Neural progenitor cell (in vitro differentiated cells): ENCODE data around the gene IGFLR1. TPM values are rescaled to one million over a fixed set of nuclear protein-coding genes. Genes with fewer than 3 reads are reported as not detected.

Experiments
- DNase-seq: peaks from one replicate; pipeline ENCODE4 v3.0.0-alpha.2; 2016; ENCODE audit warnings: low spot score
- H2AFZ ChIP-seq: fragments of 200-600 bp; sonication (generic); replicated peaks from 2 replicates; pipeline ENCODE4 v1.6.1; 2016; ENCODE audit warnings: antibody characterized with exemption
- H3F3A ChIP-seq: fragments of 200-600 bp; sonication (generic); 2 replicates; pipeline ENCODE4 v1.6.1; 2016; ENCODE audit warnings: antibody characterized with exemption, low read depth
- H3K27ac ChIP-seq: fragments of 200-600 bp; sonication (generic); 2 replicates; pipeline ENCODE4 v1.5.1; 2016; ENCODE audit warnings: mild to moderate bottlenecking
- H3K27me3 ChIP-seq: fragments of 200-600 bp; sonication (generic); 2 replicates; pipeline ENCODE4 v1.6.1; 2016; ENCODE audit warnings: mild to moderate bottlenecking, moderate library complexity
- H3K36me3 ChIP-seq: fragments of 200-600 bp; sonication (generic); 2 replicates; pipeline ENCODE4 v1.5.1; 2016
- H3K4me1 ChIP-seq: fragments of 200-600 bp; sonication (generic); 2 replicates; pipeline ENCODE4 v1.6.1; 2016; ENCODE audit warnings: mixed run types
- H3K4me2 ChIP-seq: fragments of 200-600 bp; sonication (generic); 2 replicates; pipeline ENCODE4 v1.6.1; 2016
- H3K4me3 ChIP-seq: fragments of 200-600 bp; sonication (generic); 2 replicates; pipeline ENCODE4 v1.5.1; 2016
- H3K79me2 ChIP-seq: fragments of 200-600 bp; sonication (generic); 2 replicates; pipeline ENCODE4 v1.6.1; 2016; ENCODE audit warnings: low read depth
- H3K9ac ChIP-seq: fragments of 200-600 bp; sonication (generic); 2 replicates; pipeline ENCODE4 v1.6.1; 2016
- H3K9me3 ChIP-seq: fragments of 200-600 bp; sonication (generic); 2 replicates; pipeline ENCODE4 v1.5.1; 2016; ENCODE audit warnings: low read depth
- H4K20me1 ChIP-seq: fragments of 200-600 bp; sonication (generic); 2 replicates; pipeline ENCODE4 v1.6.1; 2016; ENCODE audit warnings: low read depth
- H3K27ac Mint-ChIP-seq: 3 replicates; pipeline ENCODE4 v1.8.0; 2021; ENCODE audit warnings: mixed read lengths
- H3K27me3 Mint-ChIP-seq: 2 replicates; pipeline ENCODE4 v1.8.0; 2022; ENCODE audit warnings: low read depth, mild to moderate bottlenecking, inconsistent platforms, moderate library complexity, mixed read lengths; ENCODE audit not compliant: insufficient read depth
- H3K36me3 Mint-ChIP-seq: 3 replicates; pipeline ENCODE4 v1.8.0; 2021; ENCODE audit warnings: mixed read lengths
- H3K4me1 Mint-ChIP-seq: 3 replicates; pipeline ENCODE4 v1.8.0; 2021; ENCODE audit warnings: mixed read lengths
- H3K4me3 Mint-ChIP-seq: 3 replicates; pipeline ENCODE4 v1.8.0; 2021; ENCODE audit warnings: mild to moderate bottlenecking, moderate library complexity, mixed read lengths
- H3K9me3 Mint-ChIP-seq: 3 replicates; pipeline ENCODE4 v1.8.0; 2020; ENCODE audit warnings: mixed read lengths
- CTCF ChIP-seq: fragments of 200-600 bp; sonication (generic); IDR thresholded peaks from 2 replicates; pipeline ENCODE4 v1.5.1; 2017; ENCODE audit warnings: antibody characterized with exemption, mild to moderate bottlenecking
- EZH2 ChIP-seq: fragments of 200-600 bp; sonication (generic); IDR thresholded peaks from 2 replicates; pipeline ENCODE4 v1.6.1; 2017; ENCODE audit warnings: antibody characterized with exemption, mild to moderate bottlenecking, moderate library complexity
- EZH2phosphoT487 ChIP-seq: fragments of 200-600 bp; sonication (generic); IDR thresholded peaks from 2 replicates; pipeline ENCODE4 v1.6.1; 2017; ENCODE audit warnings: antibody characterized with exemption
- total RNA-seq: library from RNA; depleted of rRNA; stranded (reverse); fragments of >200 nt; gene quantifications from 2 replicates; pipeline ENCODE4 v1.2.3, GENCODE V29; 2015; ENCODE audit warnings: low replicate concordance

IGFLR1 gene
- total RNA-seq, 1 donor from 2014 or later = 5.0 TPM

GRCh38 chr19:35712567-35713505 lies 29.4 kb downstream of the IGFLR1 start:
- H3K9me3 ChIP-seq = no peaks in the 10 kb centered on the region
- Mint-ChIP-seq H3K4me3 (peak overlapping the region; percentile 66), H3K27me3 (peaks cover 15% of the 10 kb centered on the region), H3K27ac (peak overlapping the region; percentile 30), H3K4me1 (peaks cover 37% of the 10 kb centered on the region), H3K9me3 (no peaks in the 10 kb centered on the region), H3K36me3 (peaks cover 4% of the 10 kb centered on the region)
- H3K36me3 ChIP-seq = no peaks in the 10 kb centered on the region
- peaks cover 5% of the 10 kb centered on the region for H4K20me1 ChIP-seq
- peaks cover 8% of the 10 kb centered on the region for H3K27me3 ChIP-seq
- H2AFZ ChIP-seq = no peak overlapping the region
- no peak overlapping the region for H3K4me3 ChIP-seq
- TF ChIP-seq CTCF (no peak), EZH2 (no peak), EZH2phosphoT487 (no peak)
- no peak for DNase-seq
- H3K9ac ChIP-seq = no peak overlapping the region
- no peak overlapping the region for H3K4me2 ChIP-seq
- peaks cover 17% of the 10 kb centered on the region for H3K4me1 ChIP-seq
- peaks cover 19% of the 10 kb centered on the region for H3F3A ChIP-seq
- no peak overlapping the region for H3K27ac ChIP-seq
- no peaks in the 10 kb centered on the region for H3K79me2 ChIP-seq

GRCh38 chr19:35710784-35711723 lies 31.2 kb downstream of the IGFLR1 start:
- H3K9me3 ChIP-seq = no peaks in the 10 kb centered on the region
- H3K9ac ChIP-seq = no peak overlapping the region
- peaks cover 7% of the 10 kb centered on the region for H3F3A ChIP-seq
- Mint-ChIP-seq H3K9me3 (no peaks in the 10 kb centered on the region), H3K4me3 (no peak overlapping the region), H3K27ac (no peak overlapping the region), H3K27me3 (peaks cover 15% of the 10 kb centered on the region), H3K36me3 (peaks cover 4% of the 10 kb centered on the region), H3K4me1 (peaks cover 29% of the 10 kb centered on the region)
- DNase-seq = no peak
- H3K4me1 ChIP-seq = peaks cover 15% of the 10 kb centered on the region
- H3K79me2 ChIP-seq = no peaks in the 10 kb centered on the region
- H3K27ac ChIP-seq = no peak overlapping the region
- peaks cover 8% of the 10 kb centered on the region for H3K27me3 ChIP-seq
- H2AFZ ChIP-seq = no peak overlapping the region
- no peak for TF ChIP-seq CTCF
- no peak for TF ChIP-seq EZH2
- no peak for TF ChIP-seq EZH2phosphoT487
- no peak overlapping the region for H3K4me3 ChIP-seq
- no peaks in the 10 kb centered on the region for H3K36me3 ChIP-seq
- H3K4me2 ChIP-seq = no peak overlapping the region
- H4K20me1 ChIP-seq = peaks cover 5% of the 10 kb centered on the region

GRCh38 chr19:35708391-35708790 lies 33.9 kb downstream of the IGFLR1 start:
- DNase-seq = no peak
- no peaks in the 10 kb centered on the region for H3F3A ChIP-seq
- H3K9me3 ChIP-seq = no peaks in the 10 kb centered on the region
- H3K4me1 ChIP-seq = no peaks in the 10 kb centered on the region
- Mint-ChIP-seq H3K9me3 (no peaks in the 10 kb centered on the region), H3K36me3 (no peaks in the 10 kb centered on the region), H3K27me3 (peaks cover 7% of the 10 kb centered on the region), H3K27ac (no peak overlapping the region), H3K4me1 (peaks cover 8% of the 10 kb centered on the region), H3K4me3 (no peak overlapping the region)
- peaks cover 22% of the 10 kb centered on the region for H3K27me3 ChIP-seq
- no peaks in the 10 kb centered on the region for H4K20me1 ChIP-seq
- H3K4me3 ChIP-seq = no peak overlapping the region
- H2AFZ ChIP-seq = no peak overlapping the region
- TF ChIP-seq EZH2 = no peak
- no peak for TF ChIP-seq EZH2phosphoT487
- TF ChIP-seq CTCF = no peak
- H3K4me2 ChIP-seq = no peak overlapping the region
- no peak overlapping the region for H3K9ac ChIP-seq
- H3K36me3 ChIP-seq = no peaks in the 10 kb centered on the region
- no peaks in the 10 kb centered on the region for H3K79me2 ChIP-seq
- no peak overlapping the region for H3K27ac ChIP-seq
